22Rv1 (cell line): ENCODE results near the gene NFASC.

Source experiments
- H3K27ac ChIP-seq: fragments of 450-650 bp; 2 replicates; pipeline ENCODE4 v1.5.1; 2017
- CTCF ChIP-seq: fragments of 450-650 bp; IDR thresholded peaks from 2 replicates; pipeline ENCODE4 v1.5.1; 2017; ENCODE audit warnings: mild to moderate bottlenecking
- ZFX ChIP-seq: fragments of 450-650 bp; IDR thresholded peaks from 2 replicates; pipeline ENCODE4 v1.6.1; 2017; ENCODE audit warnings: antibody characterized with exemption, borderline replicate concordance

NFASC gene

GRCh38 chr1:204917802-204918201, 47.1 kb downstream of the NFASC start:
- peak overlapping the region; percentile 93 for H3K27ac ChIP-seq
- TF ChIP-seq ZFX (no peak), CTCF (no peak)

- TF ChIP-seq CTCF (peak; percentile 62), ZFX (no peak)
- H3K27ac ChIP-seq = peak overlapping the region; percentile 93
These were observed 49.8 kb downstream of the NFASC start for GRCh38 chr1:204920511-204920910.

- no peak for TF ChIP-seq ZFX
- TF ChIP-seq CTCF = no peak
- H3K27ac ChIP-seq = peak overlapping the region; percentile 93
These were observed 50.3 kb downstream of the NFASC start for GRCh38 chr1:204920967-204921366.

- peak overlapping the region; percentile 93 for H3K27ac ChIP-seq
- TF ChIP-seq ZFX (no peak), CTCF (no peak)
These were observed 51.3 kb downstream of the NFASC start for GRCh38 chr1:204921855-204922516.

GRCh38 chr1:204923201-204923600, 52.5 kb downstream of the NFASC start:
- H3K27ac ChIP-seq = peak overlapping the region; percentile 93
- TF ChIP-seq ZFX = no peak
- no peak for TF ChIP-seq CTCF

GRCh38 chr1:204923626-204924012, 53.0 kb downstream of the NFASC start:
- H3K27ac ChIP-seq = peak overlapping the region; percentile 93
- TF ChIP-seq ZFX = no peak
- no peak for TF ChIP-seq CTCF

- TF ChIP-seq ZFX (no peak), CTCF (no peak)
- peak overlapping the region; percentile 93 for H3K27ac ChIP-seq
These were observed 53.5 kb downstream of the NFASC start for GRCh38 chr1:204924013-204924759.
